ENCODE results near the gene HAO1. TPM values are rescaled to one million over a fixed set of nuclear protein-coding genes. Genes with fewer than 3 reads are reported as not detected.

The HAO1 gene
- total and polyA plus RNA-seq, 2 of the 13 experiments (the other 11 are each of a cell fraction or from before 2014, with no cell fraction given): 0.03 TPM; not detected in 1

- ChIA-PET POLR2A (no interaction called here), CTCF (ENCODE audit: low intra/inter-chr PET ratio, low total read pairs) (no interaction called here)
- ATAC-seq (no peak), FAIRE-seq (no peak), DNase-seq (ENCODE audit: low spot score) (no peak)
- Histone ChIP-seq H4K20me1 (ENCODE audit: insufficient read depth, low read length) (no peaks in the 10 kb centered on the region), H3K36me3 (replicated peaks in 1 of 2; ENCODE audit: control insufficient read depth in 1 of 2, insufficient read depth in 2 of 2, low read length in 2 of 2) (no peaks in the 10 kb centered on the region), H3K4me1 (ENCODE audit: insufficient read depth, low read length) (peaks cover 12% of the 10 kb centered on the region), H3K9me3 (ENCODE audit: low read length) (no peaks in the 10 kb centered on the region), H2AFZ (ENCODE audit: low read length) (no peak overlapping the region), H3K27ac (ENCODE audit: extremely low read length, insufficient read depth, low read length) (no peak overlapping the region), H3K4me3 (replicated peaks in 1 of 3; ENCODE audit: insufficient read depth in 1 of 3, low read depth in 2 of 3, low read length in 3 of 3) (no peak overlapping the region), H3K4me2 (ENCODE audit: low read depth, low read length) (0 out of 2 replicates have a peak overlapping the region, but pooled peaks have one; percentile 19), H3K79me2 (ENCODE audit: insufficient read depth, low read length) (no peaks in the 10 kb centered on the region), H3K9ac (ENCODE audit: insufficient read depth, low read depth, low read length) (no peak overlapping the region), H3K27me3 (ENCODE audit: control insufficient read depth in 1 of 2, insufficient read depth in 2 of 2, low read length in 2 of 2) (no peaks in the 10 kb centered on the region)
- in situ Hi-C loops (cut with HindIII; ENCODE audit: extremely low pct_ligation_motif_present, low pct_unique_long_range_greater_than_20kb) (loop anchor here (10.0 kb wide), 1 partner anchor 1016 kb away; no protein-coding TSS in a partner anchor), intact Hi-C loops (cut with micrococcal nuclease; ENCODE audit: unreplicated experiment) (no loop called here)
- BruUV-seq (replicated peaks): no TSS peak
- TF ChIP-seq ZNF431 (CRISPR knock-in tag; IDR thresholded peaks at IDR 0.05; ENCODE audit: borderline replicate concordance, low read depth) (no peak), TEAD3 (CRISPR knock-in tag; optimal IDR thresholded peaks at IDR 0.05; ENCODE audit: borderline replicate concordance) (no peak), ZNF235 (CRISPR knock-in tag; IDR thresholded peaks at IDR 0.05; ENCODE audit: borderline replicate concordance) (no peak), MBNL3 (CRISPR knock-in tag; conservative IDR thresholded peaks at IDR 0.05) (no peak), BHLHE40 (IDR thresholded peaks at IDR 0.05; ENCODE audit: low read length) (no peak)
- 15% methylated on average over 7 of the region's 7 CpGs for WGBS (ENCODE audit: low lambda C conversion rate)
Observed at GRCh38 chr20:7850775-7851490, 89.3 kb downstream of the HAO1 start.

- no peak overlapping the region for H3K4me2 ChIP-seq (ENCODE audit: low read depth, low read length)
- H4K20me1 ChIP-seq (ENCODE audit: insufficient read depth, low read length): no peaks in the 10 kb centered on the region
- 64% methylated on average over 2 of the region's 2 CpGs for WGBS (ENCODE audit: low lambda C conversion rate)
- ChIA-PET CTCF (ENCODE audit: low intra/inter-chr PET ratio, low total read pairs) (no interaction called here), POLR2A (no interaction called here)
- FAIRE-seq: no peak
- no peak overlapping the region for H2AFZ ChIP-seq (ENCODE audit: low read length)
- no peaks in the 10 kb centered on the region for H3K79me2 ChIP-seq (ENCODE audit: insufficient read depth, low read length)
- no peak overlapping the region for H3K4me3 ChIP-seq (replicated peaks in 1 of 3; ENCODE audit: insufficient read depth in 1 of 3, low read depth in 2 of 3, low read length in 3 of 3)
- no peaks in the 10 kb centered on the region for H3K9me3 ChIP-seq (ENCODE audit: low read length)
- intact Hi-C loops (cut with micrococcal nuclease; ENCODE audit: unreplicated experiment): no loop called here
- BruUV-seq (replicated peaks): no TSS peak
- no peaks in the 10 kb centered on the region for H3K36me3 ChIP-seq (replicated peaks in 1 of 2; ENCODE audit: control insufficient read depth in 1 of 2, insufficient read depth in 2 of 2, low read length in 2 of 2)
- no peaks in the 10 kb centered on the region for H3K27me3 ChIP-seq (ENCODE audit: control insufficient read depth in 1 of 2, insufficient read depth in 2 of 2, low read length in 2 of 2)
- no peak overlapping the region for H3K27ac ChIP-seq (ENCODE audit: extremely low read length, insufficient read depth, low read length)
- no peak overlapping the region for H3K9ac ChIP-seq (ENCODE audit: insufficient read depth, low read depth, low read length)
- in situ Hi-C loops (cut with HindIII; ENCODE audit: extremely low pct_ligation_motif_present, low pct_unique_long_range_greater_than_20kb): loop anchor here (10.0 kb wide), 1 partner anchor 1015 kb away; no protein-coding TSS in a partner anchor
- DNase-seq (ENCODE audit: low spot score): no peak
- H3K4me1 ChIP-seq (ENCODE audit: insufficient read depth, low read length): peaks cover 12% of the 10 kb centered on the region
- no peak for ATAC-seq
- TF ChIP-seq, protein P1, sequence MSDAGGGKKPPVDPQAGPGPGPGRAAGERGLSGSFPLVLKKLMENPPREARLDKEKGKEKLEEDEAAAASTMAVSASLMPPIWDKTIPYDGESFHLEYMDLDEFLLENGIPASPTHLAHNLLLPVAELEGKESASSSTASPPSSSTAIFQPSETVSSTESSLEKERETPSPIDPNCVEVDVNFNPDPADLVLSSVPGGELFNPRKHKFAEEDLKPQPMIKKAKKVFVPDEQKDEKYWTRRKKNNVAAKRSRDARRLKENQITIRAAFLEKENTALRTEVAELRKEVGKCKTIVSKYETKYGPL (CRISPR knock-in tag; IDR thresholded peaks at IDR 0.05): no peak
- TF ChIP-seq PAWR (CRISPR knock-in tag; IDR thresholded peaks at IDR 0.05; ENCODE audit: borderline replicate concordance): no peak
- no peak for TF ChIP-seq TEAD2 (CRISPR knock-in tag; IDR thresholded peaks at IDR 0.05)
- TF ChIP-seq TRIM24 (CRISPR knock-in tag; IDR thresholded peaks at IDR 0.05): no peak
- TF ChIP-seq CSRNP2 (CRISPR knock-in tag; conservative IDR thresholded peaks at IDR 0.05; ENCODE audit: low read depth): no peak
- no peak for TF ChIP-seq MZF1 (CRISPR knock-in tag; IDR thresholded peaks at IDR 0.05; ENCODE audit: borderline replicate concordance)
- no peak for TF ChIP-seq MIXL1 (CRISPR knock-in tag; IDR thresholded peaks at IDR 0.05)
- no peak for TF ChIP-seq NCOA1 (CRISPR knock-in tag; IDR thresholded peaks at IDR 0.05)
- no peak for TF ChIP-seq MLXIP (CRISPR knock-in tag; IDR thresholded peaks at IDR 0.05; ENCODE audit: borderline replicate concordance)
Observed at GRCh38 chr20:7849675-7850074, 90.6 kb downstream of the HAO1 start.
